HCT116 (cell line): ENCODE measurements around the gene HSPA1A. TPM values are rescaled to one million over a fixed set of nuclear protein-coding genes. Genes with fewer than 3 reads are reported as not detected.

Source experiments
- total RNA-seq: library from RNA; stranded (reverse); gene quantifications from one replicate; pipeline ENCODE4 v1.2.1, GENCODE V29; 2021; ENCODE audit not compliant: unreplicated experiment
- TF ChIP-seq, protein P1 (sequence below), 3 experiments: fragments of 200-600 bp in 1 of 3; sonication (generic) in 1 of 3; IDR thresholded peaks in 2 of 3; conservative IDR thresholded peaks in 1 of 3; 2 replicates each; pipeline ENCODE4 v1.5.1; 2012 to 2017; ENCODE audit warnings: low read depth in 2 of 3, low read length in 2 of 3, antibody characterized with exemption in 1 of 3, borderline replicate concordance in 1 of 3, control low read depth in 1 of 3, mild to moderate bottlenecking in 1 of 3, mixed read lengths in 1 of 3, mixed run types in 1 of 3, moderate library complexity in 1 of 3; ENCODE audit not compliant: insufficient read depth in 1 of 3
- TF ChIP-seq, protein P2 (sequence below): IDR thresholded peaks from 2 replicates; pipeline ENCODE4 v1.6.1; 2012; ENCODE audit warnings: low read depth

Gene HSPA1A
- total RNA-seq, 1 experiment from 2014 or later, result 5.0 TPM

DNA sequence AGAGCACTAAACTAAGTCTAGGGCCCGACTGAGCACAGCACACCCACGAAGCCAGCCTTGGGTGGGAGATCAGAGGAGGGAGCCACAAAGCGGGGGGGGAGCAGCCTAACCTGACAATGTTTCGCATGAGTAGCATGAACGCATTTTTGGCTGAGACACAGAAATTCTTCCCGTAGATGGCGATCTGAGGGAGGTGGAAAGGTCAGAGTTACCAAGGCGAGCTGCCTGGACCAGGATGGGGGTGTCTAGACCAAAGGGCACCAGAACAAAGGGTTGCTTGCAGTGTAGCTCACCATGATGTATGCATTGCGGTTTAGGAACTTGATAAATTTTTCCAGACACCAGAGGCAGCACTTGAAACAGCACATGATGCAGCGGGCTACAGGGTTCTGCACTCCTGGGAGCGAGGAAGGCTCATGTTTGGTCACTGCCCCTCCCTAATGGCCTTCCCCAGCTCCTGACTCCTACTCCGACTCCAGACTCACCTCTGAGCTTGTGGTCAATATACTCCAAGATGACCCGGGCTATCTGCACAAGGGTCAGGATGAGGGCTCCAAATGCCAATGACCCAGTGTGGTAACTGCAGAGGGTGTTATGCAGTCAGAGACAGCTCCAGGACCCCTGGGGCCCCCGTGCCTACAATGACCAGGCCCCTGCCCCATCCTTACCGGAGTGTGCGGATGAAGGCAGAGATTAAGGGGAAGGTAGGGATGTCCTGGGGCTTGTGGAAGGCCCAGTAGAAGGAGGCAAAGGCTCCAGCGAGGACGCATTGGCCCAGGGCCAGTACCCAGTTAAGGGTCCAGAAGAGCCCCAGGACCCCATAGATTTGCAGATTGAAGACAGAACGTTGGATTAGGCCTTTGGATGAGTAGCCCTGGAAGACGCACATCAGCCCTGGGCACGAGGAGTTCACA lies 50.1 kb downstream of the HSPA1A start (continued):
- TF ChIP-seq, protein P1, sequence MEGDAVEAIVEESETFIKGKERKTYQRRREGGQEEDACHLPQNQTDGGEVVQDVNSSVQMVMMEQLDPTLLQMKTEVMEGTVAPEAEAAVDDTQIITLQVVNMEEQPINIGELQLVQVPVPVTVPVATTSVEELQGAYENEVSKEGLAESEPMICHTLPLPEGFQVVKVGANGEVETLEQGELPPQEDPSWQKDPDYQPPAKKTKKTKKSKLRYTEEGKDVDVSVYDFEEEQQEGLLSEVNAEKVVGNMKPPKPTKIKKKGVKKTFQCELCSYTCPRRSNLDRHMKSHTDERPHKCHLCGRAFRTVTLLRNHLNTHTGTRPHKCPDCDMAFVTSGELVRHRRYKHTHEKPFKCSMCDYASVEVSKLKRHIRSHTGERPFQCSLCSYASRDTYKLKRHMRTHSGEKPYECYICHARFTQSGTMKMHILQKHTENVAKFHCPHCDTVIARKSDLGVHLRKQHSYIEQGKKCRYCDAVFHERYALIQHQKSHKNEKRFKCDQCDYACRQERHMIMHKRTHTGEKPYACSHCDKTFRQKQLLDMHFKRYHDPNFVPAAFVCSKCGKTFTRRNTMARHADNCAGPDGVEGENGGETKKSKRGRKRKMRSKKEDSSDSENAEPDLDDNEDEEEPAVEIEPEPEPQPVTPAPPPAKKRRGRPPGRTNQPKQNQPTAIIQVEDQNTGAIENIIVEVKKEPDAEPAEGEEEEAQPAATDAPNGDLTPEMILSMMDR (IDR thresholded peaks at IDR 0.05 in 2 of 3, conservative IDR thresholded peaks at IDR 0.05 in 1 of 3; ENCODE audit: borderline replicate concordance in 1 of 3, insufficient read depth in 1 of 3, low read depth in 2 of 3, low read length in 2 of 3), result no peak
- TF ChIP-seq, protein P2, sequence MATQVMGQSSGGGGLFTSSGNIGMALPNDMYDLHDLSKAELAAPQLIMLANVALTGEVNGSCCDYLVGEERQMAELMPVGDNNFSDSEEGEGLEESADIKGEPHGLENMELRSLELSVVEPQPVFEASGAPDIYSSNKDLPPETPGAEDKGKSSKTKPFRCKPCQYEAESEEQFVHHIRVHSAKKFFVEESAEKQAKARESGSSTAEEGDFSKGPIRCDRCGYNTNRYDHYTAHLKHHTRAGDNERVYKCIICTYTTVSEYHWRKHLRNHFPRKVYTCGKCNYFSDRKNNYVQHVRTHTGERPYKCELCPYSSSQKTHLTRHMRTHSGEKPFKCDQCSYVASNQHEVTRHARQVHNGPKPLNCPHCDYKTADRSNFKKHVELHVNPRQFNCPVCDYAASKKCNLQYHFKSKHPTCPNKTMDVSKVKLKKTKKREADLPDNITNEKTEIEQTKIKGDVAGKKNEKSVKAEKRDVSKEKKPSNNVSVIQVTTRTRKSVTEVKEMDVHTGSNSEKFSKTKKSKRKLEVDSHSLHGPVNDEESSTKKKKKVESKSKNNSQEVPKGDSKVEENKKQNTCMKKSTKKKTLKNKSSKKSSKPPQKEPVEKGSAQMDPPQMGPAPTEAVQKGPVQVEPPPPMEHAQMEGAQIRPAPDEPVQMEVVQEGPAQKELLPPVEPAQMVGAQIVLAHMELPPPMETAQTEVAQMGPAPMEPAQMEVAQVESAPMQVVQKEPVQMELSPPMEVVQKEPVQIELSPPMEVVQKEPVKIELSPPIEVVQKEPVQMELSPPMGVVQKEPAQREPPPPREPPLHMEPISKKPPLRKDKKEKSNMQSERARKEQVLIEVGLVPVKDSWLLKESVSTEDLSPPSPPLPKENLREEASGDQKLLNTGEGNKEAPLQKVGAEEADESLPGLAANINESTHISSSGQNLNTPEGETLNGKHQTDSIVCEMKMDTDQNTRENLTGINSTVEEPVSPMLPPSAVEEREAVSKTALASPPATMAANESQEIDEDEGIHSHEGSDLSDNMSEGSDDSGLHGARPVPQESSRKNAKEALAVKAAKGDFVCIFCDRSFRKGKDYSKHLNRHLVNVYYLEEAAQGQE, result no peak

Other genes with a start within 250 kb of the HSPA1A start
- 1.1 TPM for gene LTA, start 243.3 kb upstream of the HSPA1A start, total RNA-seq
- 0.59 TPM for gene TNF, start 240.0 kb upstream of the HSPA1A start, total RNA-seq
- 0.64 TPM for gene LTB, start 233.1 kb upstream of the HSPA1A start, total RNA-seq
- gene LST1, start 229.3 kb upstream of the HSPA1A start, total RNA-seq, result 0.69 TPM
- gene NCR3, start 222.5 kb upstream of the HSPA1A start, total RNA-seq, result not detected
- gene AIF1, start 200.3 kb upstream of the HSPA1A start, total RNA-seq, result not detected
- 250 TPM for gene PRRC2A, start 194.8 kb upstream of the HSPA1A start, total RNA-seq
- 368 TPM for gene BAG6, start 162.9 kb upstream of the HSPA1A start, total RNA-seq
- gene APOM, start 159.6 kb upstream of the HSPA1A start, total RNA-seq, result 2.2 TPM
- 13.4 TPM for gene C6orf47, start 154.8 kb upstream of the HSPA1A start, total RNA-seq
- gene GPANK1, start 150.5 kb upstream of the HSPA1A start, total RNA-seq, result 14.8 TPM
- gene CSNK2B, start 149.5 kb upstream of the HSPA1A start, total RNA-seq, result 210 TPM
- 15.4 TPM for gene LY6G5B, start 145.6 kb upstream of the HSPA1A start, total RNA-seq
- 1.7 TPM for gene LY6G5C, start 134.5 kb upstream of the HSPA1A start, total RNA-seq
- 32.4 TPM for gene ABHD16A, start 112.2 kb upstream of the HSPA1A start, total RNA-seq
- not detected for gene LY6G6F, start 108.7 kb upstream of the HSPA1A start, total RNA-seq
- gene LY6G6D, start 100.2 kb upstream of the HSPA1A start, total RNA-seq, result not detected
- 0.54 TPM for gene LY6G6C, start 93.8 kb upstream of the HSPA1A start, total RNA-seq
- gene MPIG6B, start 92.2 kb upstream of the HSPA1A start, total RNA-seq, result 0.42 TPM
- gene DDAH2, start 86.2 kb upstream of the HSPA1A start, total RNA-seq, result 43.4 TPM
- gene CLIC1, start 79.0 kb upstream of the HSPA1A start, total RNA-seq, result 432 TPM
- gene MSH5, start 75.5 kb upstream of the HSPA1A start, total RNA-seq, result 90.4 TPM
- 18.2 TPM for gene SAPCD1, start 52.9 kb upstream of the HSPA1A start, total RNA-seq
- gene VWA7, start 38.2 kb upstream of the HSPA1A start, total RNA-seq, result 14.6 TPM
- gene VARS1, start 19.8 kb upstream of the HSPA1A start, total RNA-seq, result 254 TPM
- 89.7 TPM for gene LSM2, start 8.6 kb upstream of the HSPA1A start, total RNA-seq
- 0.12 TPM for gene HSPA1L, start 260 bp upstream of the HSPA1A start, total RNA-seq
- gene HSPA1B, start 12.2 kb downstream of the HSPA1A start, total RNA-seq, result 214 TPM
- gene NEU1, start 47.3 kb downstream of the HSPA1A start, total RNA-seq, result 15.1 TPM
- 0.74 TPM for gene SLC44A4, start 63.5 kb downstream of the HSPA1A start, total RNA-seq
- 84.0 TPM for gene EHMT2, start 82.2 kb downstream of the HSPA1A start, total RNA-seq
- 10.3 TPM for gene ZBTB12, start 86.5 kb downstream of the HSPA1A start, total RNA-seq
- gene C2, start 112.2 kb downstream of the HSPA1A start, total RNA-seq, result 3.1 TPM
- gene CFB, start 130.6 kb downstream of the HSPA1A start, total RNA-seq, result 1.5 TPM
- gene NELFE, start 143.4 kb downstream of the HSPA1A start, total RNA-seq, result 68.3 TPM
- 68.0 TPM for gene SKIC2, start 143.6 kb downstream of the HSPA1A start, total RNA-seq
- 16.4 TPM for gene DXO, start 156.6 kb downstream of the HSPA1A start, total RNA-seq
- gene C4A, start 166.5 kb downstream of the HSPA1A start, total RNA-seq, result 5.1 TPM
- 6.3 TPM for gene C4B, start 199.3 kb downstream of the HSPA1A start, total RNA-seq
- gene CYP21A2, start 222.9 kb downstream of the HSPA1A start, total RNA-seq, result 1.4 TPM